Stimulated activated CD8-positive, alpha-beta memory T cell treated with anti-CD3 and anti-CD28 coated beads, Interleukin-7, amount 100 ng/mL, for 4 hours (primary cell): ENCODE results near the gene TPT1.
"Not testable (repeated sequence)": the region's sequence is repeated elsewhere in the genome, so short reads cannot be mapped to it uniquely, and the experiment has no call there.

Experiments
- DNase-seq, 2 donors: peaks; one replicate each; pipeline ENCODE4 v3.0.0-alpha.2; 2020; ENCODE audit warnings: low read depth in 2 of 2

Gene TPT1

DNA sequence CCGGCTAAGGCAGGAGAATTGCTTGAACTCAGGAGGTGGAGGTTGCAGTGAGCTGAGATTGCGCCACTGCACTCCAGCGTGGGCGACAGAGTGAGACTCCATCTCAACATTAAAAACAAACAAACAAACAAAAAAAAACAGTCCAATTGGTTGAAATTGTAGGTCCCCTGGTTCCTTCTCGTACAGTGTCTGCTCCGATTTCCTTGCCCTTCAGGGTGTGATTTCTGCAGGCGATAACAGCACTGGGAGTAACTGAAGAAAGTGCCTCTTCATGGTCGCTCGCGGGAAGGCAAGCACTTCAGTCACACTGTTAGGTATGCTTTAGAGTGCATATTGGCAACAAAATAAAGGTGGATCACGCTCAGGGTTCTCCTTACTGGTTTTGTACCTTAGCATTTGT, 39.7 kb downstream of the TPT1 start:
- DNase-seq, result no peak

DNA sequence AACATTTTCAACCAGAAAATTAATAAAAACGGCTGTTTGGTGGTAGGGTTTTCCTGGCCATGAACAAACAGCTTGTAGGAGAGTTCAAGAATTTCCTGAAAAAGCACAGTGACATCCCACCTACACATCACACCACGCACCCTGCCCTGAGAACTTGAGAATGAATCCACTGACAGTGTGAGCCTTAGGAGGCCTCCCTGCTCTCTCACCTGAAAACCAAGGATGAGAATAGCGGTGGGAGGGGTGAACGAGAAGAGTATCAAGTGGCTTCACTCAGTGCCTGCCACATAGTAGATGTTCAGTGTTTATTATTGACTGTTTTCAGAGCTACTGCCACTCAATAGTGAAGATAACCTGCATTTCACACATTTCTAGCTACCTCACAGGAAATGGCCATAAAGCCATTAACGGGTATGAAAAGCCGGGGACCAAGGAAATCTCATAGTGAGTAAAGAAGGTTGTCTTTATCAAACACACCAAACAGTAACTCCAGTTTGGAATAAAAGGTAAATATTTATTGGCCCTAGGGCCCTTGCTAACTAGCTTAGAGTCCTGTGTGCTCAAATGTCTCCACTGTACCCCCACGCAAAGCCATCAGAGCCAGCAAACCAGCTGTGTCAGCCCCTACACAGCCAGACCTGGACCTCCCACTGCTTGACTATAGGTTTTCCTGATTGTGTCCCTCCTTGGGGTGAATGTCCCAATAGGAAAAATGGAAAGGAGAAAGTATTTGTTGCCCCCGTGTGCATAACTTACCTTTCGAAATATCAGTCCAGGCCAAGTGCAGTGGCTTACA, 40.6 kb downstream of the TPT1 start:
- DNase-seq, result no peak

DNA sequence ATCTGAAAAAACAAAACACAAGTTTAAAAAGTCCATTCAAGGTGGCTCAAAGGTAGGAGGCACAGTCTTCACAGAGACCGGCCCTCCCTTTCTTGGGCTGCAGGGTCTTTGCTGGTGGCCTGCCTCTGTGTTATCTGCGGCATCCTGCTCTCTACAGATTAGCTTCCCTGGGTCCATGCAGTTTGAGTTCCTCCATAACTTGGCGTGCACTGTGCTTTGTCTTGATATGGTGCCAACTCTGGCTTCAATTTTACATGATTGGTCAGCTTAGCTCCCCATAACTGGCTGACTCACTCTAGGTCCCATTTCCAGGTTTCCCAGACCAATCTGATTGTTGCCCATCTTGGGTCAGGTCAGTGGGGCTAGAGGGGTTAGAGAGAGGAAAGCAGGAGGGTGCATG, 41.8 kb downstream of the TPT1 start:
- no peak for DNase-seq

DNA sequence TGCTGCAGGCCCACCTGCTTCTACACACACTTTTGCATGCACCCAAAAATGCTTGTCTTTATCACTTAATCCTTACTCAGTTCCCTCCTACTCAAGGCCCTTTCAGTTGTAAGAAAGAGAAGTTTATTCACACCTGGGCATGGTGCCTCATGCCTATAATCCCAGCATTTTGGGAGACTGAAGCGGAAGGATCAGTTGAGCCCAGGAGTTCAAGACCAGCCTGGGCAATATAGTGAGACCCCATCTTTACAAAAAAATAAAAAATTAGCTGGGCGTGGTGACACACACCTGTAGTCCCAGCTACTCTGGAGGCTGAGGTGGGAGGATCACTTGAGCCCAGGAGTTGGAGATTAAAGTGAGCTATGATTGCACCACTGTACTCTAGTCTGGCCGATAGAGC, 42.4 kb downstream of the TPT1 start:
- not testable (repeated sequence) for DNase-seq

DNA sequence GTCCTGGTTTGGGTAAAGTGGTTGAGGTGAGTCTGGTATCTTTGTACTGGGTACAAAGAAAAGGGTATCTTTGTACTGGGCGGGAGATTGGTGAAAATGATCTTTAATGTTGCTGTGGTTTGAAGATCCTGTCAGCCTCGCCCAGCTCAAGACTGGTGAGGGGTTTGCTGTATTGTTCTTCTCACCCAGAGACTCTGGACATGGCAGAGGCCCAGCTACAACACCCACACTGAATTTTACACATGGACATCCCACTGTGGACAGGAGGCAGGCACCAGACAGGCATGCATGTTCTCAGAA, 42.8 kb downstream of the TPT1 start:
- no peak for DNase-seq

DNA sequence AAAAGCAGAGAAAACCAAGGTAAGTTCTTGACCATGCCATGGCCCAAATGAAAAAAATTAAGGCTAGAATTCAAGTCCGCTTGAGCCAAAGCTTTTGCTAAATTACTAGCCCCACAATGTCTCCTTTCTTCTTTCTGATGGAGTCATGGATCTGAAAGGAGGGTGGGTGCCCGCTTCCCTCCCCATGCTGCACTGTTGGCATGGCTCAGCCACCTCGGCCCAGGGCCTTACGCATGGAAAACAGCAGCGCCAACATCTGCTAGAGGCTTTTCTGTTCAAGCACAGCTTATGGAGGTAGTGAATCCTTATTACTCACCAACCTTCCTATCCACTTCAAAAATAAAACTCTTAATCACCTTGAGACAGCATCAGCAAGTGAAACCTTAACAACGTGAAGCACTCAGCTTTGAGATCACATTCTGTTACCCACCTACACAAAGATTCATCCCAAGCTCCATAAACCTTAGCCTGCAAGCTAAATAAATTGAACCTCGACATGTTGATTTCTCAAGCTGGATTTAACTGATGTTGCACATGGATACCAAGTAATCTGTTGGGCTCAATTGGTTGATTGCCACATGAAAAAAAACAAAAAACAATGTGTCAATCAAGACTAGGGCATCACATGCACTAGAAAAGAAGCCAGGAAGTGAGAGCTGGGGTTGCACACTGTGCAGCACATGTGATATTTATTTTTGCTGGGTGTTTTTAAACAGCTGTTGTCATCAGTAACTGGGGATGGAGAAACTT, 43.4 kb downstream of the TPT1 start:
- DNase-seq, result no peak

DNA sequence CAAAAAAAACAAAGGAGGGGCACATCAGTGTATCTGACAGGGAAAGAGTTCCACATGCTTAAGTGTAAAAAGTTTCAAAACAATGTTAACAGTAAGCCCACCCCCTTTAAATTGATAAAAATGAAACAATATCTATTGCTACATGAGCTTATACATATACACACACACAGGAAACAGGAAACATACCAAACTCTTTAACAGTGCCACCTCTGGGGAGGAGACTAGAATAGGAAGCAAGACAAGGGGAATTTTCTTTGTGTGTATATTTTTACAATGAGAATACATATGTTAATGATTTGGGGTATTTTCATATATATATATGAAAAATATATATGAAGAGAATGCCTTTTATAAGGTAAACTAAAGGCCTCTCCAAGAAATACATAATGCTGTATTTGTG, 44.7 kb downstream of the TPT1 start:
- no peak for DNase-seq

DNA sequence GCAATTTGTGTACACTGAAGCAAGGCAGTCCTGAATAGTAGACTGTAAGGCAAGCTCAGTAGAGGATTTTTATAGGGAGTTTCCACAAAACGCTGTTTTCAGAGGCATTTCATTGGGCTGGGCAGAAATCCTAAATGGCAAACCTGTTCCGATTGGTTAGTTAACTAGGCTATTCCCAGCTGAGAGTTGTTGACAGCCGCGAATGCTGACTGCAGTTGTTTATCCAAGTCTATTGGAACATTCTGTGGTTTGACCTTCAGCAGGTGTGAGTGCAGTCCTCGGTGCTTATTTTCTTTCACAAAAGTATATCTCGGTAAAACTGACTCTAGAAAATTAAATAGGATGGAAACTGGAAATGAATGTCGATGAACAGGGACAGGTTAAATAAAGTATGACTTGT, 45.4 kb downstream of the TPT1 start:
- DNase-seq, result no peak

DNA sequence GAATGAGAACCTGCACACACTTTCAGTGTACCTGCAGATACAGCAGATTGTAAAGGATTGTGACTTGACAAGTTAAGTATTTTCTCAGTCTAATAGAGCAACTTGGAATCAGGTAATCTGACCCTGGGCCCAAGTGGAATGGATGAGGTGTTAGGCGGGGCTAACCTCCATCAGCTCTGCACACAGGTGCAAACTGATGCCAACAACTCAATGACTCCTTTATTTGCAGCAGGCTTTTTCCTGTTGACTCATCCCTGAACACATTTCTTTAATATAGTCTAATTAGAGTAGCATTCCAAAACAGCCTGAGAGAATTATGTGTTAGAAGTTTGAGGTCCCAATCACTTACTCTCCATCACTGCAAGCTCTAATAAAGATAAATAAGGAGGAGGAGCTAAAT, 48.8 kb downstream of the TPT1 start:
- no peak for DNase-seq

DNA sequence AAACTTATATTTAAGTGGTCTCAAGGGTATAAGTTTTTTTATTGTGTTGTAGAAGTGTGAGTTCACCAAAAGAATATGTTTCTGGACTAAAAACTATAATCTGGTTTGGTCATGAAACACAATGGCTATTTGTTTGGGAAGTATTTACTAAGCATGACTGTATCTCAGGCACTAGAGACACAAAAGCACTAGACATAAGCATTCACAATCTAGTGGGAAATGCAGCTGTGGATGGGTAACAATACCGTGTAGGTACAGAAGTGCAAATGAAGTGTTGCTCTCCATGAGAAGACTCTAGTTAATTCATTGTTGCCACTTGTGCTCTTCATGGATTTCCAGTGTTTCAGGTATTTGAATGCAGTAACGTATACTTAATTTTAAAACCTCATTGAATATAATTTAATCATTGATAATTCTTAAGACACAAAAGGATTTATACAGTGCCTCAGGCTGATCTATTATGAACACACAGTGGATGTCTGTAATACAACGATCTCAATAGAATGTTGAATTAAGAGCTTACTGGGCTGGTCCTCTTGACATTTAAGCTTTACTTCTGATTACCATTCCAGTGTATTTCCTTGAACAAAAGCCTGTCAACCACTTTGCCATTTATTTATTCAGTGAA, 50.9 kb downstream of the TPT1 start:
- no peak for DNase-seq
